Endothelial cell (in vitro differentiated cells): ENCODE measurements around the gene RLBP1. TPM values are rescaled to one million over a fixed set of nuclear protein-coding genes. Genes with fewer than 3 reads are reported as not detected.

Source experiments
- DNase-seq: peaks from one replicate; pipeline ENCODE4 v3.0.0; 2021; ENCODE audit warnings: low spot score
- H3K27ac Mint-ChIP-seq: one replicate; pipeline ENCODE4 v1.8.0; 2021; ENCODE audit warnings: mixed read lengths, inconsistent platforms; ENCODE audit not compliant: unreplicated experiment
- H3K27me3 Mint-ChIP-seq: one replicate; pipeline ENCODE4 v1.8.0; 2021; ENCODE audit warnings: mild to moderate bottlenecking, moderate library complexity, mixed read lengths, inconsistent platforms; ENCODE audit not compliant: unreplicated experiment
- H3K36me3 Mint-ChIP-seq: one replicate; pipeline ENCODE4 v1.8.0; 2021; ENCODE audit warnings: mild to moderate bottlenecking, low read depth, mixed read lengths, inconsistent platforms; ENCODE audit not compliant: unreplicated experiment
- H3K4me1 Mint-ChIP-seq: one replicate; pipeline ENCODE4 v1.8.0; 2021; ENCODE audit warnings: mild to moderate bottlenecking, mixed read lengths, inconsistent platforms; ENCODE audit not compliant: unreplicated experiment
- H3K4me3 Mint-ChIP-seq: one replicate; pipeline ENCODE4 v1.8.0; 2021; ENCODE audit warnings: mild to moderate bottlenecking, mixed read lengths, inconsistent platforms; ENCODE audit not compliant: unreplicated experiment
- H3K9me3 Mint-ChIP-seq: one replicate; pipeline ENCODE4 v1.8.0; 2021; ENCODE audit warnings: mixed read lengths, inconsistent platforms; ENCODE audit not compliant: unreplicated experiment
- total RNA-seq: library from RNA; stranded (reverse); fragmentation: NEBNext Ultra II Directional; extraction: Animal tissue kit (Norgen Biotek cat#: 25700); gene quantifications from one replicate; pipeline ENCODE4 v1.2.1, GENCODE V29; 2021; ENCODE audit not compliant: unreplicated experiment
- TF ChIP-seq, protein P1 (sequence below): fragments of 200-600 bp; sonication (generic); IDR thresholded peaks from one replicate; pipeline ENCODE4 v1.5.0; 2021; ENCODE audit warnings: antibody characterized with exemption; ENCODE audit not compliant: unreplicated experiment

The RLBP1 gene
- total RNA-seq, 1 donor from 2014 or later, result not detected

DNA sequence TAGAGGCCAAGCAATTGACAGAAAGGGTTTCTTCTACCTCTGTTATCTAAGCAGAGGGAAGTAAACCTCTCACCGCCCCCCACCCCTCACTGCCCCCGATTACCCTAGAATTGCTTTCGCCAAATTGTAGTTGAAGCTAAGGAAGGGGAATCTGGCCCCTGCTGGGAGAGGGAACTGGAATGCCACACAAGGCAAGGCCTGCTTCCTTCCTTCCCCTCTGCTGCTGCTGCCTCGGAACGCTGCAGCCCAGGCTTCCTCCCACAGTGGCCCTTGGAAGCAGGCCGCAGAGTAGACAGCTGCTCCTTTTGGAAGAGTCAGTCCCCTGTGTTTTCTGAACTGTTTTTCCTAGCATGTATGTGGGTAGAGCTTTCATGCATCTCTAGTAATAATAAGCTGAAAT is 21.6 kb downstream of the RLBP1 start:
- Mint-ChIP-seq H3K36me3 (peaks cover 3% of the 10 kb centered on the region), H3K4me3 (no peak overlapping the region), H3K4me1 (peaks cover 37% of the 10 kb centered on the region), H3K9me3 (no peaks in the 10 kb centered on the region), H3K27me3 (peaks cover 2% of the 10 kb centered on the region), H3K27ac (peak overlapping the region; percentile 86)
- TF ChIP-seq, protein P1, sequence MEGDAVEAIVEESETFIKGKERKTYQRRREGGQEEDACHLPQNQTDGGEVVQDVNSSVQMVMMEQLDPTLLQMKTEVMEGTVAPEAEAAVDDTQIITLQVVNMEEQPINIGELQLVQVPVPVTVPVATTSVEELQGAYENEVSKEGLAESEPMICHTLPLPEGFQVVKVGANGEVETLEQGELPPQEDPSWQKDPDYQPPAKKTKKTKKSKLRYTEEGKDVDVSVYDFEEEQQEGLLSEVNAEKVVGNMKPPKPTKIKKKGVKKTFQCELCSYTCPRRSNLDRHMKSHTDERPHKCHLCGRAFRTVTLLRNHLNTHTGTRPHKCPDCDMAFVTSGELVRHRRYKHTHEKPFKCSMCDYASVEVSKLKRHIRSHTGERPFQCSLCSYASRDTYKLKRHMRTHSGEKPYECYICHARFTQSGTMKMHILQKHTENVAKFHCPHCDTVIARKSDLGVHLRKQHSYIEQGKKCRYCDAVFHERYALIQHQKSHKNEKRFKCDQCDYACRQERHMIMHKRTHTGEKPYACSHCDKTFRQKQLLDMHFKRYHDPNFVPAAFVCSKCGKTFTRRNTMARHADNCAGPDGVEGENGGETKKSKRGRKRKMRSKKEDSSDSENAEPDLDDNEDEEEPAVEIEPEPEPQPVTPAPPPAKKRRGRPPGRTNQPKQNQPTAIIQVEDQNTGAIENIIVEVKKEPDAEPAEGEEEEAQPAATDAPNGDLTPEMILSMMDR, result no peak
- peak; percentile 53 for DNase-seq

DNA sequence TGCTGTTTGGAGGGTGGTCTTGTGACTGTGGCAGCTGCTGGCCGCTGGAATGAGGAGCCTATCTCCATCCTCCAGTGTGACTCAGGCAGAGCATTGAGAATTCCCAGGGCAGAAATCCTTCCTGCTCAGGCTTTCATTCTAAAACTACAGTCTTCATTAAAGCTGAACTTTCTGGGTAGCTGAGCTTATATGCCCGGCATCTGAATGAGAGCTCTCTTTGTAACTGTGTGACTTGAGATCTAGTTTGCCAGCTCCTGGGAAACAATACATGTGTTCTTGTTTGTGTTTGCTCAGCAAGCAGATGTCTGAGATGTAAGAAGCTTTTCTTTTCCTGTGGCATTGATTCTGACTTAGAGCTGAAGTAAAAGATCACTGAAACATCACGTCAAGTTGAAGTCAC is 22.4 kb downstream of the RLBP1 start:
- Mint-ChIP-seq H3K9me3 (no peaks in the 10 kb centered on the region), H3K4me3 (no peak overlapping the region), H3K27me3 (peaks cover 2% of the 10 kb centered on the region), H3K36me3 (peaks cover 3% of the 10 kb centered on the region), H3K4me1 (peaks cover 37% of the 10 kb centered on the region), H3K27ac (peak overlapping the region; percentile 86)
- no peak for DNase-seq
- TF ChIP-seq, protein P1, result no peak

- H3K27me3 Mint-ChIP-seq, result peaks cover 2% of the 10 kb centered on the region
Observed at GRCh38 chr15:89198196-89198595, 23.2 kb downstream of the RLBP1 start.

DNA sequence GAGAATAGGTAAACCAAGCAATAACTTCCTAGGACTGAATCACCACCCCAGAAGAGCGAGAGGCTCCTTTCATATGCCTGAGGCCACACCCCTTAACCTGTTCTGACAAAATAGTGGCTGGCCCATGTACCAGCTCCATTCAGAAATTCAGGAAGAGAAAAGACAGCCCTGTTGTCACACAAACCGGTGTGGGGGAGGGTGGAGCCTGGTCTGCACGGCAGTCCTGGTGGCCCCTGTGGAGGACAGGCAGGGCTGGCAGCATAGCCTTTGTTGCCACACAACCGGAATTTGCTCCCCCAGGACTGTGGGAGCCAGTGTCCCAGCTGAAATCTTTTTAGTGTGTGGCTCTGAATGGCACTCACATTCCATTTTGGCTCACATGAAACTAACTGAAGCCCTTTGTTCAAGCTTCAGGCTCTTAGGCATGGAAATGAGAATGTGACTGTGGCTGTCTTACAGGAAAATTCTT is 23.8 kb downstream of the RLBP1 start:
- Mint-ChIP-seq H3K27me3 (peaks cover 2% of the 10 kb centered on the region), H3K36me3 (peaks cover 8% of the 10 kb centered on the region)
- peak; percentile 20 for DNase-seq

More at GRCh38 chr15:89198196-89198595, 23.2 kb downstream of the RLBP1 start:
- Mint-ChIP-seq H3K36me3 (peaks cover 6% of the 10 kb centered on the region), H3K27ac (peak overlapping the region; percentile 61), H3K4me3 (no peak overlapping the region), H3K4me1 (peaks cover 38% of the 10 kb centered on the region), H3K9me3 (no peaks in the 10 kb centered on the region)
- no peak for DNase-seq
- TF ChIP-seq, protein P1, result no peak

GRCh38 chr15:89196994-89197393 is 24.4 kb downstream of the RLBP1 start:
- Mint-ChIP-seq H3K36me3 (peaks cover 8% of the 10 kb centered on the region), H3K9me3 (no peaks in the 10 kb centered on the region), H3K4me1 (peaks cover 41% of the 10 kb centered on the region), H3K4me3 (no peak overlapping the region), H3K27me3 (peaks cover 2% of the 10 kb centered on the region), H3K27ac (peak overlapping the region; percentile 81)
- DNase-seq, result no peak
- TF ChIP-seq, protein P1, result no peak

More for the DNA sequence above, 23.8 kb downstream of the RLBP1 start:
- TF ChIP-seq, protein P1, result no peak
- H3K9me3 Mint-ChIP-seq, result no peaks in the 10 kb centered on the region
- H3K4me1 Mint-ChIP-seq, result peaks cover 41% of the 10 kb centered on the region
- H3K27ac Mint-ChIP-seq, result peak overlapping the region; percentile 81
- no peak overlapping the region for H3K4me3 Mint-ChIP-seq
